HUES6 (cell line): ENCODE results near the gene CEP41.

Experiments used
- H3K27ac ChIP-seq: 2 replicates; pipeline ENCODE4 v1.7.0; 2013; ENCODE audit warnings: low read depth, mild to moderate bottlenecking, low read length, inconsistent platforms
- H3K27me3 ChIP-seq: 2 replicates; pipeline ENCODE4 v1.6.1; 2013; ENCODE audit warnings: low read length; ENCODE audit not compliant: control insufficient read depth, insufficient read depth
- H3K36me3 ChIP-seq: 2 replicates; pipeline ENCODE4 v1.6.1; 2013; ENCODE audit warnings: low read length; ENCODE audit not compliant: control insufficient read depth, insufficient read depth
- H3K4me1 ChIP-seq: 2 replicates; pipeline ENCODE4 v1.6.1; 2013; ENCODE audit warnings: low read length; ENCODE audit not compliant: control insufficient read depth, insufficient read depth
- H3K4me3 ChIP-seq: 2 replicates; pipeline ENCODE4 v1.5.1; 2013; ENCODE audit warnings: low read depth, low read length
- H3K9ac ChIP-seq: one replicate; pipeline ENCODE4 v1.6.1; 2013; ENCODE audit warnings: mild to moderate bottlenecking, low read length
- H3K9me3 ChIP-seq: 2 replicates; pipeline ENCODE4 v1.6.1; 2013; ENCODE audit warnings: low read depth, low read length; ENCODE audit not compliant: control insufficient read depth, insufficient read depth

CEP41 gene

DNA sequence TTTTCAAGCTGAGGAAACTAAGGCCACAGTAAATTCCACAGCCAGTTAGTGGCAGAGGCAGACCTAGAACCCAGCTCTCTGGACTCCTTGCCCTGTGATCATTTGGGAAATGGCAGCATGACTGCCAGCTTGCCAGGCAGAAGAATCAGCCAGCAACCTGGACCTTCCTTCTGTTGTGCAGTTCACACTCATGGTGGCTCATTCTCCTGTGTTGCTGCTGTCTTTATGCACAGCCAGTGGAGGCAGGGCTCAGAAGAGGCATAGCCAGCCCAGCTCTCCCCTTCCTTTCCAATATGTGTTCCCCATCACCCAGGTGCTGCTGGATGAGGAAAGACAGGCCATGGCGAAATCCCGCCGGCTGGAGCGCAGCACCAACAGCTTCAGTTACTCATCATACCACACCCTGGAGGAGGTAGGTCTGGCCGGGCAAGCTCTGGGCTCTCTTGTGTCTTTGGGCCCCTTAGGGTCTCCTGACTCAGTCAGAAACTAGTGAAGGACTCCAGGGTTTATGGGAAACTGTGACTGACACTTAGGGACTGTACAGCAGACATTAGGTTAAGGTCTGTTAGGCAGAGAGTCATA lies 81.4 kb downstream of the CEP41 start:
- Histone ChIP-seq H3K9me3 (peaks cover 22% of the 10 kb centered on the region), H3K27ac (no peak overlapping the region), H3K27me3 (no peaks in the 10 kb centered on the region), H3K4me1 (peaks cover 15% of the 10 kb centered on the region), H3K9ac (no peak overlapping the region), H3K36me3 (no peaks in the 10 kb centered on the region), H3K4me3 (no peak overlapping the region)

DNA sequence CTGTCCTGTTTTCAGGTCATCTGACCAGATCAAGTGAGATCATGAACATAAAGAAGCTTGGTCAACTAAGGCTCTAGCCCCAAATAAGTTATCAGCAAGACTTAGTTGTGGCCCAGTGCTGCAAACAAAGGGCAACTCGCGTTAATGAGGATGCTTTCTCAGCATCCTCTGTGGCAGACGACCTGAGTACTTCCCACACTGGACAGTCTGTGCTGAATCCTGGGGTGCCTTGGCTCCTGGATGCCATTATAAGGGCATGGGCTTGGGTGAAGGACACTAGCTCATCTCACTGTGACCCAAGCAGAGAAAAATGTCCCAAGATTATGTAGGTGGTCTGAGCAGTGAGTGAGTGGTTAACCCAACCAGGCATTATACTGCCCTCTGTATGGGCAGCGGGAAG lies 82.3 kb downstream of the CEP41 start:
- Histone ChIP-seq H3K27me3 (no peaks in the 10 kb centered on the region), H3K9me3 (peaks cover 22% of the 10 kb centered on the region), H3K4me3 (no peak overlapping the region), H3K27ac (no peak overlapping the region), H3K9ac (no peak overlapping the region), H3K4me1 (peaks cover 15% of the 10 kb centered on the region), H3K36me3 (no peaks in the 10 kb centered on the region)

- peaks cover 26% of the 10 kb centered on the region for H3K4me1 ChIP-seq
- peak overlapping the region; percentile 75 for H3K9ac ChIP-seq
- H3K27ac ChIP-seq = peak overlapping the region; percentile 33; the same call in 1 of the 2 replicates
- peaks cover 22% of the 10 kb centered on the region for H3K9me3 ChIP-seq
- no peak overlapping the region for H3K4me3 ChIP-seq
- no peaks in the 10 kb centered on the region for H3K36me3 ChIP-seq
- H3K27me3 ChIP-seq = no peaks in the 10 kb centered on the region
Observed at GRCh38 chr7:130356876-130357611, 83.8 kb downstream of the CEP41 start.

- peaks cover 34% of the 10 kb centered on the region for H3K4me1 ChIP-seq
- H3K9ac ChIP-seq = peak overlapping the region; percentile 75
- H3K36me3 ChIP-seq = no peaks in the 10 kb centered on the region
- no peak overlapping the region; the same call in 1 of the 2 replicates for H3K4me3 ChIP-seq
- H3K27me3 ChIP-seq = peaks cover 3% of the 10 kb centered on the region; the same call in 1 of the 2 replicates
- peak overlapping the region; percentile 33; the same call in 1 of the 2 replicates for H3K27ac ChIP-seq
- peaks cover 20% of the 10 kb centered on the region for H3K9me3 ChIP-seq
Observed at GRCh38 chr7:130356121-130356875, 84.5 kb downstream of the CEP41 start.

GRCh38 chr7:130353196-130353595 lies 87.6 kb downstream of the CEP41 start:
- Histone ChIP-seq H3K27me3 (peaks cover 7% of the 10 kb centered on the region; the same call in 1 of the 2 replicates), H3K4me1 (peaks cover 50% of the 10 kb centered on the region), H3K9me3 (no peaks in the 10 kb centered on the region), H3K36me3 (no peaks in the 10 kb centered on the region), H3K27ac (no peak overlapping the region), H3K9ac (no peak overlapping the region), H3K4me3 (no peak overlapping the region)

DNA sequence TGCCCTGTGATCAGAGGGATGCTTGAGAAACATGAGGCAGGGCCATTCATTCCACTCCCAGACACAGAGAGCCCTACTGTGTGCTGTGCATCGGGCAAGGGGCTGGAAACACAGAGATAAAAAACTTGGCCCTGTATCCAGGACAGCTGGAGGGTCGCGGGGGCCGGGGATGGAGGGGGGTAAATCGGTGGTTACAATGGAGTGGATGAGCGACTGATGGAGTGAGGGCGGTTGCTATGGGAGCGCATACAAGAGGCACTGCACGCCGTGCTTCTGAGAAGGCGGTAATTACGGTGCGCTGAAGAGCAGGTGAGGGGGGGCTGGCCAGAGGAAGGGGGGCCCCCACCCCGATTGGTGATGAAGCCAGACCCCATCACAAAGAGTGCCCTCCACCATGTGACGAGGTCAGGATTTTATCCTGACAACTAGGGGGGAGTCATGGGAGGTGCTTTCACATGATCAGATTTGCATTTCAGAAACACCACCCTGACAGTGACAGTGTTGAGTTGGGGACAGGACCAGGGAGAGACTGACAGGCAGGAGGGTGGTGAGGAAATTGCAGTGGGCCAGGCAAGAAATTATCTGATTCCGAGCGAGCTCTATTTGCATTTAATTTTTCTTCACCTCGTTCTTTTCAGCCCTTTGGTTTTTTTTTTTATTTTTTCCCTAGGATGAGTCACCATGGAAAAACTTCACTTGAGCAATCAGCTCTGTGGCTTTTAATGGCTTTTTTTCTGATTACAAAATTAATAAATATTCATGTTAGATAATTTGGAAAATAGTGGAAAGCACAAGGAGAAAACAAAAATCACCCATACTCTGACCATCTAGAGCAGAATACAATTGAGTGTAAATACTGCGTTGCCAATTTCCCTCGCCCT lies 88.4 kb downstream of the CEP41 start:
- Histone ChIP-seq H3K4me3 (no peak overlapping the region), H3K9ac (no peak overlapping the region), H3K27me3 (peaks cover 7% of the 10 kb centered on the region; the same call in 1 of the 2 replicates), H3K36me3 (no peaks in the 10 kb centered on the region), H3K9me3 (no peaks in the 10 kb centered on the region), H3K27ac (no peak overlapping the region), H3K4me1 (peaks cover 50% of the 10 kb centered on the region)

DNA sequence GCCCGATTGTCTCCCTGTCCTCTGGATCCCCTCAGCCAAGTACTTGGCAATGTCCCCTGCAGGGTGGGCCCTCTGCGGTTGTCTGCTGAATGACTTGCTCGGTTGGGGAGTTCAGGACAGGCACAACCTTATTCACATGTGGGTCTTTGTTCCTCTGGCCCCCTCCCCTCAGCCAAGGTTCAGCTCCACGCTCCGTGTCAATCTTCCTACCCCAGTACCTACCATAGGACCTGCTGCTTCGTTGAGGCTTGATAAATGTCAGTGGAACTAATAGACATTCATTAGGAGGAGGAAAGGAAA lies 89.1 kb downstream of the CEP41 start:
- no peaks in the 10 kb centered on the region for H3K9me3 ChIP-seq
- no peak overlapping the region for H3K27ac ChIP-seq

DNA sequence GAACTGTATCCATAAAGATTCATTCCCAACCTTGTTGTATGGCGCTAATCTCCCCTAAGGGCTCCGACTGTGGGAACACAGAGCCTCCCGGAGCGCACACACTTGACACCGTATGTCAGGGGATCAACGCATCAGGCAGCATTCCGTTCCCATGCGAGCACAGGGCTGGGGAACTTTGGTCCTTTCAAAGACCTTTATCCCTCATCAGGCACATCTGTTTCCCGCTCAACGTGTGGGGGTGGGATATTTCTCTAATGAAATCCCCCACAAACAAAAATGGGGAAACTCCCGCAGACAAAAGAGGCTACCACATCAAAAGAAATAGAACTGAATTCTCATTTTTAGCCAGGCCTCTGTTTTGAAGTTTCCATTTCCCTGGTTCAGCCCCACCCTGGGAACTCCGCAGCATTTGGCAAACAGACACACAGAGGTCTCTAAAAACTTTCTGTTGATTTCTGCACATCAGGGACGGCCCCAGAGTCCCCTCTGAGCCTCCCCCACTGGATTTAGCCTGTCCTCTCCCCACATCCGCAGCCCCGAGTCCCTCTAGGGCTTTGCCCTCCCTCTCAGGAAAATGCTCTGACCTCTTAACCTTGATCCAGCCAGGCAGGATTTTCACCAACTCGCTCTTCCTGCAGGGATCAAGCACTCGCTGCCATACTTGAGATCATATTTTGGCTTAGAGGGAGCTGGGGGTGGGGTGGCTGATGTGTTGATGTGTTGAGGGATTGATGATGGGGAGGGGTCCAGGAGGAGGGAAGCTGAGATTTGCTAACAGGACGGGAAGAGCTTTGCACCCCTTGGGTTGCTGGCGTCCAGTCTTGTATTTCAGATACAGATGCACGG lies 89.6 kb downstream of the CEP41 start:
- Histone ChIP-seq H3K36me3 (no peaks in the 10 kb centered on the region), H3K27ac (no peak overlapping the region), H3K9me3 (no peaks in the 10 kb centered on the region), H3K9ac (peak overlapping the region; percentile 56), H3K27me3 (peaks cover 7% of the 10 kb centered on the region; the same call in 1 of the 2 replicates), H3K4me1 (peaks cover 44% of the 10 kb centered on the region), H3K4me3 (no peak overlapping the region; the same call in 1 of the 2 replicates)

More for the DNA sequence above, 89.1 kb downstream of the CEP41 start:
- no peak overlapping the region for H3K9ac ChIP-seq
- peaks cover 7% of the 10 kb centered on the region; the same call in 1 of the 2 replicates for H3K27me3 ChIP-seq
- H3K4me1 ChIP-seq = peaks cover 46% of the 10 kb centered on the region
- H3K36me3 ChIP-seq = no peaks in the 10 kb centered on the region
- no peak overlapping the region for H3K4me3 ChIP-seq

DNA sequence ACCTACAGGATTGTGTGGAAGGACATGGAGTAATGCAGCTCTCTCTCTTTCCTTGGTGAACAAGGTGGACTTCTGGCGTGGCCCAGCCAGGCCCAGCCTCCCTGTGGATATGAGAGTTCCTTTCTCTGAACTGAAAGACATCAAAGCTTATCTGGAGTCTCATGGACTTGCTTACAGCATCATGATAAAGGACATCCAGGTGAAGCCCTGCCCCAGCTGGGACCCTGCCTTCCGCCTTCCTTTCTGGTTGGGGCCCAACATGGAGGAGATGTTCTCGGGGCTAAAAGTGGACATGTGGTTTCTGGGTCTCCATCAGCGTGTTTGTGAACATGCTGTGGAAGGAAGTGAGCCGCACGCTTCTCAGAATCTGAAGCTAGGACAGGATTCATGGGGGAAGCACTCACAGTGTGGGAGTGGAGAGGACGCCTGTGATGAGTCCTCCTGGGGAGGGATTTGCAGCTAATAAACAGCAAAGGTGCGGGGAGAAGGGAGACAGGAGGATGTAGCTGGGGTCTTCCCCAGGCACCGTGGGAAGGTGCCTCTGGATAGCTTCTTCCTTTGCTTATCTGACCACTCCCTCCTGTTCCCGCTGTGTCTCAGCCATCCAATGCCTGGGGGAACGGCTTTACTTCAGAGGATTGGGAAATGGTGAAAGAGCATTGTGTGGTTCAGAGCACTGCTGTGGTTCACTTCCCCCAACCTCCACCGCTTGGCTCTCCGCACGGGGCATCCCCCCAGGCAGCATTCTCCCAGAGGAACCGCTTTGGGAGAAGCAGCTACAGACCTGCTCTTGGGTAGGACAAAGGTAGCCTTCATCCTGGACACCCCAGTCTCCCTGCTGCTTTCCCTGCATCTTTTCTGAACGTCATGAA lies 90.7 kb downstream of the CEP41 start:
- no peak overlapping the region; the same call in 1 of the 2 replicates for H3K4me3 ChIP-seq
- peaks cover 7% of the 10 kb centered on the region; the same call in 1 of the 2 replicates for H3K27me3 ChIP-seq
- peak overlapping the region; percentile 56 for H3K9ac ChIP-seq

More for the DNA sequence above, 90.7 kb downstream of the CEP41 start:
- H3K27ac ChIP-seq = no peak overlapping the region
- H3K9me3 ChIP-seq = no peaks in the 10 kb centered on the region
- peaks cover 48% of the 10 kb centered on the region for H3K4me1 ChIP-seq
- H3K36me3 ChIP-seq = no peaks in the 10 kb centered on the region
